ENCODE data around the gene PRR13.
"Not testable (repeated sequence)": the region's sequence is repeated elsewhere in the genome, so short reads cannot be mapped to it uniquely, and the experiment has no call there.

PRR13 gene

DNA sequence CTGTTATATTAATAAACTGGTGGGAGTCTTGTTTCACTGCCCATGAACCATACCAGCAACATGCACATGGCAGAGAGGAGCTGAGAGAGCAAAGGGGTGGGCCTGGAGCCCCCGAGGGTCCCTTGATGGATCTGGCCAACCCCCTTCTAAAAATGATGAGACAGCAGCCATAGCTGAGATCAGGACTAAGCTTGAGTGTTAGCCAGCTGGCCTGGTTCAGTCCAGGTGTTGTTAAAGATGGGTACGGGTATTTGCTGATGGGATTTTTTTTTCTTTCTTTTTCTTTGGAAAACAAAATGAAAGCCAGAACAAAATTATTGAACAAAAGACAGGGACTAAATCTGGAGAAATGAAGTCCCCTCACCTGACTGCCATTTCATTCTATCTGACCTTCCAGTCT, 26.3 kb downstream of the PRR13 start:
- H3K36me3 ChIP-seq (ENCODE audit: control insufficient read depth in 1 of 2, insufficient read depth in 2 of 2, low read length in 2 of 2): peaks cover 68 to 96% of the 10 kb centered on the region in 2 donors
- H3K4me1 ChIP-seq (ENCODE audit: control insufficient read depth in 1 of 2, insufficient read depth in 2 of 2, low read length in 2 of 2): peaks cover 0 to 8% of the 10 kb centered on the region in 2 donors
- H3K27ac ChIP-seq (ENCODE audit: low read depth, low read length): no peak overlapping the region
- no peaks in the 10 kb centered on the region for H3K27me3 ChIP-seq (ENCODE audit: control insufficient read depth in 1 of 2, insufficient read depth in 2 of 2, low read length in 2 of 2)
- H3K9ac ChIP-seq (ENCODE audit: low read depth in 1 of 2, low read length in 2 of 2): no peak overlapping the region
- H3K9me3 ChIP-seq (ENCODE audit: control insufficient read depth in 1 of 2, low read length in 2 of 2): no peaks in the 10 kb centered on the region
- no peak overlapping the region for H3K4me3 ChIP-seq (ENCODE audit: low read depth in 1 of 2, low read length in 2 of 2)

DNA sequence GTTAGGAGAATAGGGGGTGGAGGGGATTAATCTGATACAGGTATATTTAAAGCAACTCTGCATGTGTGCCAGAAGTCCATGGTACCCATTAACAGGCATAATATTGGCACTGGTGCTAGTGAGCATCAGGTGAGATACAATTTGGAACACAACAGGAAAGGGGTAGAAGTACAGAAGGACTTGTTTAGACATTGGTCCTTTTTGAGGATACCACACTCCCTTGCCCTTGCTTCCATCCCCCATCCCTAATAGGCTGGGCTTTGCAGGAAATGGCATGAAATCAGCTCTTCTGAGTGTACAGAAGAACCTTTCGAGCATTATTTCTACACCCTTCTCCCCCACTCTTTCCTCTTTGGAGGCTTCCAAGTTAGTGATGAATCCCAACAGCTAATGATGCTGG, 26.7 kb downstream of the PRR13 start:
- Histone ChIP-seq H3K9ac (ENCODE audit: low read depth in 1 of 2, low read length in 2 of 2) (no peak overlapping the region), H3K4me1 (ENCODE audit: control insufficient read depth in 1 of 2, insufficient read depth in 2 of 2, low read length in 2 of 2) (peaks cover 0 to 10% of the 10 kb centered on the region in 2 donors), H3K36me3 (ENCODE audit: control insufficient read depth in 1 of 2, insufficient read depth in 2 of 2, low read length in 2 of 2) (peaks cover 64 to 96% of the 10 kb centered on the region in 2 donors), H3K27me3 (ENCODE audit: control insufficient read depth in 1 of 2, insufficient read depth in 2 of 2, low read length in 2 of 2) (no peaks in the 10 kb centered on the region), H3K9me3 (ENCODE audit: control insufficient read depth in 1 of 2, low read length in 2 of 2) (no peaks in the 10 kb centered on the region), H3K4me3 (ENCODE audit: low read depth in 1 of 2, low read length in 2 of 2) (no peak overlapping the region), H3K27ac (ENCODE audit: low read depth, low read length) (no peak overlapping the region)

GRCh38 chr12:53472056-53472582, 30.6 kb downstream of the PRR13 start:
- Histone ChIP-seq H3K27me3 (ENCODE audit: control insufficient read depth in 1 of 2, insufficient read depth in 2 of 2, low read length in 2 of 2) (no peaks in the 10 kb centered on the region), H3K4me1 (ENCODE audit: control insufficient read depth in 1 of 2, insufficient read depth in 2 of 2, low read length in 2 of 2) (peaks cover 17 to 18% of the 10 kb centered on the region in 2 donors), H3K27ac (ENCODE audit: low read depth, low read length) (no peak overlapping the region), H3K36me3 (ENCODE audit: control insufficient read depth in 1 of 2, insufficient read depth in 2 of 2, low read length in 2 of 2) (peaks cover 61 to 95% of the 10 kb centered on the region in 2 donors), H3K9ac (ENCODE audit: low read depth in 1 of 2, low read length in 2 of 2) (no peak overlapping the region), H3K4me3 (ENCODE audit: low read depth in 1 of 2, low read length in 2 of 2) (no peak overlapping the region), H3K9me3 (ENCODE audit: control insufficient read depth in 1 of 2, low read length in 2 of 2) (no peaks in the 10 kb centered on the region)

- Histone ChIP-seq H3K36me3 (ENCODE audit: control insufficient read depth in 1 of 2, insufficient read depth in 2 of 2, low read length in 2 of 2) (peaks cover 49 to 91% of the 10 kb centered on the region in 2 donors), H3K4me1 (ENCODE audit: control insufficient read depth in 1 of 2, insufficient read depth in 2 of 2, low read length in 2 of 2) (peaks cover 17 to 18% of the 10 kb centered on the region in 2 donors), H3K27ac (ENCODE audit: low read depth, low read length) (no peak overlapping the region), H3K9ac (ENCODE audit: low read depth in 1 of 2, low read length in 2 of 2) (no peak overlapping the region), H3K27me3 (ENCODE audit: control insufficient read depth in 1 of 2, insufficient read depth in 2 of 2, low read length in 2 of 2) (no peaks in the 10 kb centered on the region), H3K9me3 (ENCODE audit: control insufficient read depth in 1 of 2, low read length in 2 of 2) (no peaks in the 10 kb centered on the region), H3K4me3 (ENCODE audit: low read depth in 1 of 2, low read length in 2 of 2) (no peak overlapping the region)
Observed at GRCh38 chr12:53474077-53474476, 32.5 kb downstream of the PRR13 start.

GRCh38 chr12:53474819-53475218, 33.3 kb downstream of the PRR13 start:
- Histone ChIP-seq H3K4me3 (ENCODE audit: low read depth in 1 of 2, low read length in 2 of 2) (no peak overlapping the region), H3K9ac (ENCODE audit: low read depth in 1 of 2, low read length in 2 of 2) (no peak overlapping the region), H3K9me3 (ENCODE audit: control insufficient read depth in 1 of 2, low read length in 2 of 2) (no peaks in the 10 kb centered on the region), H3K4me1 (ENCODE audit: control insufficient read depth in 1 of 2, insufficient read depth in 2 of 2, low read length in 2 of 2) (peaks cover 17 to 18% of the 10 kb centered on the region in 2 donors), H3K27me3 (ENCODE audit: control insufficient read depth in 1 of 2, insufficient read depth in 2 of 2, low read length in 2 of 2) (no peaks in the 10 kb centered on the region), H3K27ac (ENCODE audit: low read depth, low read length) (no peak overlapping the region), H3K36me3 (ENCODE audit: control insufficient read depth in 1 of 2, insufficient read depth in 2 of 2, low read length in 2 of 2) (peaks cover 54 to 90% of the 10 kb centered on the region in 2 donors)

- peaks cover 18 to 25% of the 10 kb centered on the region in 2 donors for H3K4me1 ChIP-seq (ENCODE audit: control insufficient read depth in 1 of 2, insufficient read depth in 2 of 2, low read length in 2 of 2)
- no peak overlapping the region for H3K9ac ChIP-seq (ENCODE audit: low read depth in 1 of 2, low read length in 2 of 2)
Observed at GRCh38 chr12:53476769-53477209, 35.3 kb downstream of the PRR13 start.

GRCh38 chr12:53478865-53479264, 37.3 kb downstream of the PRR13 start:
- H3K27ac ChIP-seq (ENCODE audit: low read depth, low read length): no peak overlapping the region
- H3K36me3 ChIP-seq (ENCODE audit: control insufficient read depth in 1 of 2, insufficient read depth in 2 of 2, low read length in 2 of 2): peaks cover 55 to 82% of the 10 kb centered on the region in 2 donors

More at GRCh38 chr12:53476769-53477209, 35.3 kb downstream of the PRR13 start:
- Histone ChIP-seq H3K27me3 (ENCODE audit: control insufficient read depth in 1 of 2, insufficient read depth in 2 of 2, low read length in 2 of 2) (no peaks in the 10 kb centered on the region), H3K27ac (ENCODE audit: low read depth, low read length) (no peak overlapping the region), H3K9me3 (ENCODE audit: control insufficient read depth in 1 of 2, low read length in 2 of 2) (no peaks in the 10 kb centered on the region), H3K4me3 (ENCODE audit: low read depth in 1 of 2, low read length in 2 of 2) (no peak overlapping the region), H3K36me3 (ENCODE audit: control insufficient read depth in 1 of 2, insufficient read depth in 2 of 2, low read length in 2 of 2) (peaks cover 61 to 88% of the 10 kb centered on the region in 2 donors)

GRCh38 chr12:53479331-53479730, 37.8 kb downstream of the PRR13 start:
- peaks cover 32 to 37% of the 10 kb centered on the region in 2 donors for H3K4me1 ChIP-seq (ENCODE audit: control insufficient read depth in 1 of 2, insufficient read depth in 2 of 2, low read length in 2 of 2)

More at GRCh38 chr12:53478865-53479264, 37.3 kb downstream of the PRR13 start:
- Histone ChIP-seq H3K4me3 (ENCODE audit: low read depth in 1 of 2, low read length in 2 of 2) (no peak overlapping the region), H3K4me1 (ENCODE audit: control insufficient read depth in 1 of 2, insufficient read depth in 2 of 2, low read length in 2 of 2) (peaks cover 31 to 39% of the 10 kb centered on the region in 2 donors), H3K9ac (ENCODE audit: low read depth in 1 of 2, low read length in 2 of 2) (no peak overlapping the region), H3K27me3 (ENCODE audit: control insufficient read depth in 1 of 2, insufficient read depth in 2 of 2, low read length in 2 of 2) (no peaks in the 10 kb centered on the region), H3K9me3 (ENCODE audit: control insufficient read depth in 1 of 2, low read length in 2 of 2) (no peaks in the 10 kb centered on the region)

GRCh38 chr12:53480491-53481442, 39.2 kb downstream of the PRR13 start:
- Histone ChIP-seq H3K9me3 (ENCODE audit: control insufficient read depth in 1 of 2, low read length in 2 of 2) (no peaks in the 10 kb centered on the region), H3K4me1 (ENCODE audit: control insufficient read depth in 1 of 2, insufficient read depth in 2 of 2, low read length in 2 of 2) (peaks cover 28 to 30% of the 10 kb centered on the region in 2 donors), H3K4me3 (ENCODE audit: low read depth in 1 of 2, low read length in 2 of 2) (no peak overlapping the region), H3K36me3 (ENCODE audit: control insufficient read depth in 1 of 2, insufficient read depth in 2 of 2, low read length in 2 of 2) (peaks cover 41 to 76% of the 10 kb centered on the region in 2 donors), H3K27ac (ENCODE audit: low read depth, low read length) (no peak overlapping the region), H3K27me3 (ENCODE audit: control insufficient read depth in 1 of 2, insufficient read depth in 2 of 2, low read length in 2 of 2) (no peaks in the 10 kb centered on the region), H3K9ac (ENCODE audit: low read depth in 1 of 2, low read length in 2 of 2) (no peak overlapping the region)

More at GRCh38 chr12:53479331-53479730, 37.8 kb downstream of the PRR13 start:
- H3K9me3 ChIP-seq (ENCODE audit: control insufficient read depth in 1 of 2, low read length in 2 of 2): no peaks in the 10 kb centered on the region
- no peak overlapping the region for H3K4me3 ChIP-seq (ENCODE audit: low read depth in 1 of 2, low read length in 2 of 2)
- peaks cover 50 to 81% of the 10 kb centered on the region in 2 donors for H3K36me3 ChIP-seq (ENCODE audit: control insufficient read depth in 1 of 2, insufficient read depth in 2 of 2, low read length in 2 of 2)
- H3K27ac ChIP-seq (ENCODE audit: low read depth, low read length): no peak overlapping the region
- H3K27me3 ChIP-seq (ENCODE audit: control insufficient read depth in 1 of 2, insufficient read depth in 2 of 2, low read length in 2 of 2): no peaks in the 10 kb centered on the region
- H3K9ac ChIP-seq (ENCODE audit: low read depth in 1 of 2, low read length in 2 of 2): no peak overlapping the region

DNA sequence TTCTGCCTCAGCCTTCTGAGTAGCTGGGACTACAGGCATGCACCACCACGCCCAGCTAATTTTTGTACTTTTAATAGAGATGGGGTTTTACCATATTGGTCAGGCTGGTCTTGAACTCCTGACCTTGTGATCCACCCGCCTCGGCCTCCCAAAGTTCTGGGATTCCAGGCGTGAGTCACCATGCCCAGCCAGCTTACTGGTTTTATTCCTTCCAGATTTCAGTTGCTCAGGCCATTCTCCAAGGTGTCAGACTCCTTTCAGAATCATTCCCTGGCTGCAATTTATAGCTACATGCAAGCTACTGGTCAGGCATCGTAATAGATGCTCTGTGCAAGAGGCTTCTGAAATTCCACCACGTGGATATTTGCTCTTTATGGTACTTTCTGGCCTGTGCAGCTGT, 39.9 kb downstream of the PRR13 start:
- Histone ChIP-seq H3K4me1 (ENCODE audit: control insufficient read depth in 1 of 2, insufficient read depth in 2 of 2, low read length in 2 of 2) (peaks cover 28 to 30% of the 10 kb centered on the region in 2 donors), H3K36me3 (ENCODE audit: control insufficient read depth in 1 of 2, insufficient read depth in 2 of 2, low read length in 2 of 2) (peaks cover 37 to 76% of the 10 kb centered on the region in 2 donors)
- not testable (repeated sequence) for H3K4me3 ChIP-seq (ENCODE audit: low read depth in 1 of 2, low read length in 2 of 2); H3K9ac ChIP-seq (ENCODE audit: low read depth in 1 of 2, low read length in 2 of 2); H3K27me3 ChIP-seq (ENCODE audit: control insufficient read depth in 1 of 2, insufficient read depth in 2 of 2, low read length in 2 of 2); H3K27ac ChIP-seq (ENCODE audit: low read depth, low read length); H3K9me3 ChIP-seq (ENCODE audit: control insufficient read depth in 1 of 2, low read length in 2 of 2)

Data from duodenal mucosa (tissue), 2 donors.